Lung (tissue), 12 donors: ENCODE data around the gene OST4. TPM values are rescaled to one million over a fixed set of nuclear protein-coding genes. Genes with fewer than 3 reads are reported as not detected.

Experiments used
- ATAC-seq: fragments of 200-7000 bp; cut with Tn5 transposase; one replicate; pipeline ENCODE4 v1.9.1; 2020; ENCODE audit warnings: moderate number of reproducible peaks; ENCODE audit not compliant: insufficient read depth, low FRiP score
- DNase-seq, 3 donors: peaks; one replicate each; pipeline ENCODE4 v3.0.0-alpha.2; 2013 to 2017
- H3K27ac ChIP-seq, 2 donors: one replicate each; pipeline ENCODE4 v1.5.1; 2013; ENCODE audit warnings: mild to moderate bottlenecking in 2 of 2, moderate library complexity in 2 of 2, control low read depth in 1 of 2, inconsistent platforms in 1 of 2, low read depth in 1 of 2, low read length in 1 of 2
- H3K27me3 ChIP-seq, 3 donors: one replicate each; pipeline ENCODE4 v1.5.1; 2013; ENCODE audit warnings: low read length in 2 of 3; ENCODE audit not compliant: control insufficient read depth in 3 of 3, insufficient read depth in 3 of 3
- H3K36me3 ChIP-seq, 4 donors: one replicate each; pipeline ENCODE4 v1.5.1; 2013; ENCODE audit warnings: low read length in 4 of 4, mild to moderate bottlenecking in 1 of 4, moderate library complexity in 1 of 4; ENCODE audit not compliant: control insufficient read depth in 4 of 4, insufficient read depth in 4 of 4
- H3K4me1 ChIP-seq, 5 donors: one replicate each; pipeline ENCODE4 v1.5.1; 2013; ENCODE audit warnings: low read length in 5 of 5, mild to moderate bottlenecking in 2 of 5, moderate library complexity in 1 of 5; ENCODE audit not compliant: control insufficient read depth in 5 of 5, insufficient read depth in 5 of 5
- H3K4me3 ChIP-seq: one replicate; pipeline ENCODE4 v1.5.1; 2013; ENCODE audit warnings: mild to moderate bottlenecking, control low read depth, moderate library complexity
- H3K9ac ChIP-seq, 2 donors: one replicate each; pipeline ENCODE4 v1.5.1; 2013; ENCODE audit warnings: low read length in 2 of 2, control low read depth in 1 of 2; ENCODE audit not compliant: insufficient read depth in 1 of 2
- H3K9me3 ChIP-seq, 4 donors: one replicate each; pipeline ENCODE4 v1.5.1; 2013; ENCODE audit warnings: low read length in 3 of 4, mild to moderate bottlenecking in 1 of 4, moderate library complexity in 1 of 4; ENCODE audit not compliant: control insufficient read depth in 4 of 4, insufficient read depth in 3 of 4
- WGBS, 2 donors: extraction: QIAGEN DNeasy Blood & Tissue Kit; methylation state at CpG; one replicate each; pipeline ENCODE4 v1.1.7; 2013; 5-methylcytosine and 5-hydroxymethylcytosine counted together
- polyA plus RNA-seq, 2 donors: library from polyadenylated mRNA; stranded (reverse); fragments of 200-250 nt; gene quantifications; one replicate each; pipeline ENCODE4 v1.2.1, GENCODE V29; 2013
- total RNA-seq, 2 donors: library from RNA; depleted of rRNA in 1 of 2; stranded (reverse); fragments of >200 nt in 1 of 2; gene quantifications; one replicate each; pipeline ENCODE4 v1.2.1, GENCODE V29; 2014 to 2021
- TF ChIP-seq, protein P1 (sequence below): IDR thresholded peaks from 2 replicates; pipeline ENCODE4 v1.5.1; 2012; ENCODE audit warnings: mild to moderate bottlenecking; ENCODE audit errors: control extremely low read depth, extremely low read depth
- donor health status: control.
- donor health status: control.
- donor health status: Bipolar disorder and iron deficiency.
- donor health status: healthy.
- donor health status: DM: yes; HTN: yes; CAD: no.

Gene OST4
- total and polyA plus RNA-seq, 4 donors = 164 to 577 (median 309) TPM

DNA sequence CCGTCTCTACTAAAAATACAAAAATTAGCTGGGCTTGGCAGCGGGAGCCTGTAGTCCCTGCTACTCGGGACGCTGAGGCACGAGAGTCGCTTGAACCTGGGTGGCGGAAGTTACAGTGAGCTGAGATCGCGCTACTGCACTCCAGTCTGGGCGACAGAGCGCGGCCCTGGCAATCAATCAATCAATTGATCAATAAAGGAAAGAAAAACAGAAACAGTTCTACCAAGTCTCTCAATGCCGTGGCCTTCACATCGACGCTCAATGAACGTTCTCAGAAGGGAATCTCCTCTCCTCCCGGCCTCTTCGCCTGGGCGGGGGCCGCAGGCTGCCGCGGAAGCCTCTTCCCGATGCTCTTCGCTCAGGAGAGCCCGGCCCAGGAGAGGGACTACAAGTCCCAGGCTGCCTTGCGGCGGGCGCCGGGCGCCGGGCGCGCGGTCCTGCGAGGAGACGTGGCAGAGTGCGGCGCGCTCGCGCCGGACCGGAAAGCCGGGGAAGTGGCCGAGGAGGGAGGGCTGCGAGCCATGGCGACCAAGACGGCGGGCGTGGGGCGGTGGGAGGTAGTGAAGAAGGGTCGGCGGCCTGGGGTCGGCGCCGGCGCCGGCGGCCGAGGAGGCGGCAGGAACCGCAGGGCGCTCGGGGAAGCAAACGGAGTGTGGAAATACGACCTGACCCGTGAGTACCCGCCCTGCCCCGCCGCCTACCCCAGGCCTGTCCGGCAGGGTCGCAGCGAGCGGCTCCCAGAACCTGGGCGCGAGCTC is 38.8 kb downstream of the OST4 start, which contains the start of gene TMEM214:
Gene TMEM214 (plus strand): TSS at position 471 of the 758 bp plus-strand sequence. CDS start 51 bp downstream, at position 522.
- H3K36me3 ChIP-seq = peaks cover 14 to 30% (median 20%) of the 10 kb centered on the region in 4 donors
- TF ChIP-seq, protein P1, sequence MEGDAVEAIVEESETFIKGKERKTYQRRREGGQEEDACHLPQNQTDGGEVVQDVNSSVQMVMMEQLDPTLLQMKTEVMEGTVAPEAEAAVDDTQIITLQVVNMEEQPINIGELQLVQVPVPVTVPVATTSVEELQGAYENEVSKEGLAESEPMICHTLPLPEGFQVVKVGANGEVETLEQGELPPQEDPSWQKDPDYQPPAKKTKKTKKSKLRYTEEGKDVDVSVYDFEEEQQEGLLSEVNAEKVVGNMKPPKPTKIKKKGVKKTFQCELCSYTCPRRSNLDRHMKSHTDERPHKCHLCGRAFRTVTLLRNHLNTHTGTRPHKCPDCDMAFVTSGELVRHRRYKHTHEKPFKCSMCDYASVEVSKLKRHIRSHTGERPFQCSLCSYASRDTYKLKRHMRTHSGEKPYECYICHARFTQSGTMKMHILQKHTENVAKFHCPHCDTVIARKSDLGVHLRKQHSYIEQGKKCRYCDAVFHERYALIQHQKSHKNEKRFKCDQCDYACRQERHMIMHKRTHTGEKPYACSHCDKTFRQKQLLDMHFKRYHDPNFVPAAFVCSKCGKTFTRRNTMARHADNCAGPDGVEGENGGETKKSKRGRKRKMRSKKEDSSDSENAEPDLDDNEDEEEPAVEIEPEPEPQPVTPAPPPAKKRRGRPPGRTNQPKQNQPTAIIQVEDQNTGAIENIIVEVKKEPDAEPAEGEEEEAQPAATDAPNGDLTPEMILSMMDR = no peak
- H3K27me3 ChIP-seq = no peaks in the 10 kb centered on the region
- peak within 1 kb of the TSS; percentile 61 to 85 for H3K9ac ChIP-seq
- peak within 1 kb of the TSS; percentile 83 to 86 for H3K27ac ChIP-seq
- ATAC-seq = peak; percentile 99
- peak within 1 kb of the TSS; percentile 97 for H3K4me3 ChIP-seq
- peak; percentile 81 to 92 (median 89) for DNase-seq
- no peaks in the 10 kb centered on the region for H3K9me3 ChIP-seq
- H3K4me1 ChIP-seq = peaks cover 0 to 17% (median 6%) of the 10 kb centered on the region in 5 donors
- WGBS, 2 donors = 1% methylated on average over 63 to 76 of the region's 76 CpGs

DNA sequence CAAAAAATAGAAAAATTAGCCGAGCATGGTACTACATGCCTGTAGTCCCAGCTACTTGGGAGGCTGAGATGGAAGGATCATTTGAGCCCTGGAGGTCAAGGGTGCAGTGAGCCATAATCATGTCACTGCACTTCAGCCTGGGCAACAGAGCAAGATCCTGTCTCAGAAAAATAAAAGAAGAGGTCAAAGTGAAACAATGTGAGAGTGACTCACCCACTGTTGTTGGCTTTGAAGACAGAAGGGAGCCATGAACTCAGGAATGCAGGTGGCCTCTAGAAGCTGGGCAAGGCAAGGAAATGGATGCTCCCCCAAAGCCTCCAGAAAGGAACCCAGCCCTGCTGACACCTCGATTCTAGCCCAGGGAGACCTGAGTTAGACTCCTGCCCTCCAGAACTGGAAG is 42.4 kb downstream of the OST4 start:
- TF ChIP-seq, protein P1 = no peak
- no peak for DNase-seq
- Histone ChIP-seq H3K27me3 (no peaks in the 10 kb centered on the region), H3K9me3 (no peaks in the 10 kb centered on the region), H3K4me1 (peaks cover 0 to 15% (median 6%) of the 10 kb centered on the region in 5 donors), H3K4me3 (no peak overlapping the region), H3K36me3 (peaks cover 0 to 23% (median 4%) of the 10 kb centered on the region in 4 donors), H3K9ac (no peak overlapping the region), H3K27ac (no peak overlapping the region)
- no peak for ATAC-seq
- 90 to 96% methylated on average over 2 of the region's 2 CpGs for WGBS, 2 donors

DNA sequence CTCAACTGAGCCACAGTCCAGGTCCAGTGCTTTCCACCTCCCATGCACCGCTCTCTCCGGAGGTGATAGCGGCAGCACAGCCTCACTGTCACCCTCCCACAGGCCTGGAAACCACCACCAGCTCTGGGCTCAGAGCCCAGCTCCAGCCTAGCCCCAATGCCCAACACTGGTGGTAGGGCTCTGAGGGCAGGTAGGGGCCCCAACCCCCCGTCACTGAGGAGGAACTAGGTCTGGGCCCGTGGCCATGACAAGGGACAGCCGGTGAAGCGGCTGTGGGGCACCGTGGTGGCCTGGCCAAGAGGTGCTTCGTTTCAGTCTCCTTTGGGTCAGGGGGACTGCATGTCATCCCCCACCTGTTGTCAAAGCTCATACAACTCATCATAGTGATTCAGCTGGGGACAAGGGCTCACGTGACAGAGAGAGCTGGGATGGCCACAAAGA is 44.2 kb downstream of the OST4 start:
- no peak for ATAC-seq
- TF ChIP-seq, protein P1 = no peak
- peaks cover 0 to 6% (median 0%) of the 10 kb centered on the region in 5 donors for H3K4me1 ChIP-seq
- H3K36me3 ChIP-seq = peaks cover 4 to 34% (median 7%) of the 10 kb centered on the region in 4 donors
- H3K4me3 ChIP-seq = no peak overlapping the region
- H3K9ac ChIP-seq = no peak overlapping the region
- H3K9me3 ChIP-seq = no peaks in the 10 kb centered on the region
- 90 to 94% methylated on average over 10 of the region's 10 CpGs for WGBS, 2 donors
- no peak overlapping the region for H3K27ac ChIP-seq
- H3K27me3 ChIP-seq = no peaks in the 10 kb centered on the region
- DNase-seq = no peak
